Tibial nerve (tissue), 4 donors: ENCODE data around the gene EED. TPM values are rescaled to one million over a fixed set of nuclear protein-coding genes. Genes with fewer than 3 reads are reported as not detected.

Experiments
- DNase-seq, 2 donors: peaks; one replicate each; pipeline ENCODE4 v3.0.0-alpha.2; 2019; ENCODE audit warnings: low spot score in 2 of 2
- H3K27ac ChIP-seq, 4 donors: fragments of 200-600 bp; sonication (generic) in 3 of 4; one replicate each; pipeline ENCODE4 v1.5.1; 2017 to 2019; ENCODE audit warnings: mild to moderate bottlenecking in 1 of 4
- H3K27me3 ChIP-seq, 2 donors: fragments of 200-600 bp; sonication (generic) in 1 of 2; one replicate each; pipeline versions ENCODE4 v1.5.1 to v1.6.0; 2017 to 2019
- H3K36me3 ChIP-seq, 3 donors: fragments of 200-600 bp; sonication (generic); one replicate each; pipeline ENCODE4 v1.5.1; 2018 to 2019
- H3K4me1 ChIP-seq, 4 donors: fragments of 200-600 bp; sonication (generic) in 3 of 4; one replicate each; pipeline ENCODE4 v1.5.1; 2017 to 2019
- H3K4me3 ChIP-seq, 4 donors: fragments of 200-600 bp; sonication (generic) in 3 of 4; one replicate each; pipeline ENCODE4 v1.5.1; 2017 to 2019; ENCODE audit warnings: mild to moderate bottlenecking in 1 of 4, moderate library complexity in 1 of 4
- H3K9me3 ChIP-seq, 4 donors: fragments of 200-600 bp; sonication (generic) in 3 of 4; one replicate each; pipeline ENCODE4 v1.5.1; 2017 to 2019
- CTCF ChIP-seq, 5 experiments: fragments of 200-600 bp in 3 of 5; fragments of 450-650 bp in 2 of 5; sonication (generic) in 3 of 5; IDR thresholded peaks; one replicate each; pipeline ENCODE4 v1.5.1; 2016 to 2019; ENCODE audit warnings: antibody characterized with exemption in 5 of 5, mild to moderate bottlenecking in 3 of 5, moderate library complexity in 2 of 5
- EP300 ChIP-seq, 2 donors: sonication (generic); formaldehyde crosslinking; IDR thresholded peaks; one replicate each; pipeline ENCODE4 v1.6.1; 2017; ENCODE audit warnings: antibody characterized with exemption in 2 of 2, mild to moderate bottlenecking in 1 of 2
- POLR2A ChIP-seq, 2 donors: fragments of 450-650 bp; IDR thresholded peaks; one replicate each; pipeline ENCODE4 v1.6.1; 2017; ENCODE audit warnings: antibody characterized with exemption in 2 of 2, mild to moderate bottlenecking in 2 of 2, moderate library complexity in 2 of 2
- WGBS, 2 donors: methylation state at CpG; one replicate each; pipeline ENCODE4 v1.1.5; 2018; 5-methylcytosine and 5-hydroxymethylcytosine counted together
- total RNA-seq, 4 donors: library from RNA; depleted of rRNA; stranded (reverse); fragments of >200 nt; gene quantifications; one replicate each; pipeline ENCODE4 v1.1.0, GENCODE V29; 2016

Gene EED
- total RNA-seq, 4 donors from 2014 or later = 13.3 to 18.4 (median 16.7) TPM

DNA sequence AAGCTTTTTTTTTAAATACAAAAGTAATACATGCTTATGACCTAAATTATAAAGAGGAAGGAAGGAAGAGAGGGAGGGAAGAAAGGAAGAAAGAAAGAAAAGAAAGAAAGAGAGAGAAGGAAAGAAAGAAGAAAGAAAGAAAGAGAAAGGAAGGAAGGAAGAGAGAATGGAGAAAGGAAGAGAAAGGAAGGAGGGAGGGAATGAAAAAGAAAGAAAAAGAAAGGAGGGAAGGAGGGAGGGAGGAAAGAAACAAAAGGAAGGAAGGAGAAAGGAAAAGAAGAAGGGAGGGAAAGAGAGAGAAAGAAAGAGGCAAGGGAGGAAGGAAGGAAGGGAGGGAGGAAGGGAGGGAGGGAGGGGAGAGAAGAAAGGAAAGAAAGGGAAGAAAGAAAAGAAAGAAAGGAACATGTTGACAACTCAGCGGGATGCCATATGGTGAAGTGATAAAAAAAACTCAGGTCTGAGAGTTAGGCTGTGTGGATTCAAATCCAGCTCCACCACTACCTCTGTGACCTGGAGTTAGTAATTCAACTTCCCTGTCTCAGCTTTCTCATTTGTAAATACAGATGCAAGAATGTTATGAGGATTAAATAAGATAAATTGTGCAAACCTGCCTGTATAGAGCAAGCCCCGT, 9.6 kb upstream of the EED start:
- Histone ChIP-seq H3K36me3 (no peaks in the 10 kb centered on the region), H3K4me1 (peaks cover 0 to 7% (median 0%) of the 10 kb centered on the region in 4 donors), H3K27me3 (no peaks in the 10 kb centered on the region), H3K9me3 (no peaks in the 10 kb centered on the region), H3K27ac (no peak overlapping the region), H3K4me3 (no peak overlapping the region)
- no peak for DNase-seq
- TF ChIP-seq POLR2A (IDR thresholded peaks at IDR 0.05) = no peak
- no peak for TF ChIP-seq EP300 (IDR thresholded peaks at IDR 0.05)
- WGBS, 2 donors = 53 to 58% methylated on average over 2 of the region's 2 CpGs

DNA sequence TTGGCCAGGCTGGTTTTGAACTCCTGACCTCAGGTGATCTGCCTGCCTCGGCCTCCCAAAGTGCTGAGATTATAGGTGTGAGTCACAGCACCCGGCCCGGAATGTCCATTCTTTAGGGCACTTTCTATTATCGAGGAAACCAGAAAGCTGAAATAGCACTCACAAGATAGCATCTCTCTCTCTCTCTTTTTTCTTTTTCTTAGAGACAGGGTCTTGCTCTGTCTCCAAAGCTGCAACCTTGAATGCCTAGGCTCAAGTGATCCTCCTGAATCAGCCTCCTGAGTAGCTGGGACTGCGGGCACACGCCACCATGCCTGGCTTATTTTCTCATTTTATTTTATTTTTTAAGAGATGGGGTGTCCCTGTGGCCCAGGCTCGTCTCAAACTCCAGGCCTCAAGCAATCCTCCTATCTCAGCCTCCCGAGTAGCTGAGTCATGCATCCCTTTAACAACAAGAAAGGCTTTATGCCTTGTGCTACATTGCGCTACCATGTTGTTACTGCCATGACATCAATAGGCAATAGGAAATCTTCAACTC, 7.2 kb upstream of the EED start:
- no peaks in the 10 kb centered on the region for H3K36me3 ChIP-seq
- TF ChIP-seq CTCF (IDR thresholded peaks at IDR 0.05) (no peak), POLR2A (IDR thresholded peaks at IDR 0.05) (no peak), EP300 (IDR thresholded peaks at IDR 0.05) (no peak)
- WGBS, 2 donors = 80 to 88% methylated on average over 9 of the region's 9 CpGs
- no peaks in the 10 kb centered on the region for H3K9me3 ChIP-seq
- no peaks in the 10 kb centered on the region for H3K4me1 ChIP-seq
- H3K27ac ChIP-seq = no peak overlapping the region
- DNase-seq = no peak
- no peak overlapping the region for H3K4me3 ChIP-seq
- H3K27me3 ChIP-seq = no peaks in the 10 kb centered on the region

DNA sequence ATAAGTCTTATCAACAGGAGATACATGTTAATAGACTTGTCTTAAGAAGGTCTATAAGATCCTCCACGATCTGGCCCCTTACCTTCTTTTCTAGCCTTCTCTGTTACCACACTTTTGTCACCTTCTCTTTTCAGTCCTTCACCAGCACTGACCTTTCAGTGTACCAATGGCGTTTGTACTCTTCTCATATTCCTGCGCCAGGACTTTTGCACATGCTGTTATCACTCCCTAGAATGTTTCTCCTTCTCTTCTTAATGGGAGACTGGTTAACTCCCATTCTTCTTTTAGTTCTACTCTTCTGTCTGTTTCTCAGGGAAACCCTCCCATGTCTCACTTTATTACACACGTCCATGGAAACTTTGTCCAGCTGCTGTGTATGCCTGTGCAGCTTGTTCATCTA, 4.4 kb upstream of the EED start:
- Histone ChIP-seq H3K36me3 (no peaks in the 10 kb centered on the region), H3K4me1 (peaks cover 0 to 6% (median 2%) of the 10 kb centered on the region in 4 donors), H3K4me3 (no peak overlapping the region), H3K9me3 (no peaks in the 10 kb centered on the region), H3K27ac (no peak overlapping the region), H3K27me3 (no peaks in the 10 kb centered on the region)
- WGBS, 2 donors = 77% methylated on average over 4 of the region's 4 CpGs
- no peak for DNase-seq
- TF ChIP-seq EP300 (IDR thresholded peaks at IDR 0.05) (no peak), POLR2A (IDR thresholded peaks at IDR 0.05) (no peak), CTCF (IDR thresholded peaks at IDR 0.05) (no peak)

DNA sequence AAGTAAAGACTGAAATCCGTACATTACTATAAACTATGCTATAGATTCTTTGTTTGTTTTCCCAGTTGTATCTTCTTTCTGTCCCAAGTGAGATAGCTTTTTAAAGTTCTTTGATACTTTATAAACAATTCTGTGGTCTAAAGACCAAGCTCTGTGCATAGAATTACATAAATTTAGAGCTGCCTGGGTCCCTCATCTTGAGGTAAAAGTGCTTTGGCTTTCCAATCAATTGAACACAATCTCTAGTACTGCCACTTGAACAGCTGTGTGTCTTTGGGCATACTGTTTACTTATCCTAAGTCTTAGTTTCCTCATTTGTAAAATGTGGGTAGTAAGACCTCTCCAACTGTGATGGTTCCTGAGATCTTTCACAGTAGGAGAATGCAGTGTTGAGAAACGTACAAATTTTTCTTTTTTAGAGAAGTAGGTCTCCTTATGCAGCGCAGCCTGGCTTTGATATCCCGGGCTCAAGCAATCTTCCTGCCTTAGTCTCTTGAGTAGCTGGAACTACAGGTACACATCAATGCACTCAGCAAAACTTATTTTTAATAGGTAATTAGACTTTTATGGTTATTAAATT, 2.5 kb upstream of the EED start:
- no peak overlapping the region for H3K27ac ChIP-seq
- peaks cover 0 to 19% (median 11%) of the 10 kb centered on the region in 4 donors for H3K4me1 ChIP-seq
- TF ChIP-seq EP300 (IDR thresholded peaks at IDR 0.05) (no peak), POLR2A (IDR thresholded peaks at IDR 0.05) (no peak), CTCF (IDR thresholded peaks at IDR 0.05) (no peak)
- H3K36me3 ChIP-seq = no peaks in the 10 kb centered on the region
- no peak for DNase-seq
- 82 to 88% methylated on average over 4 of the region's 4 CpGs for WGBS, 2 donors
- H3K27me3 ChIP-seq = no peaks in the 10 kb centered on the region
- H3K4me3 ChIP-seq = no peak overlapping the region
- no peaks in the 10 kb centered on the region for H3K9me3 ChIP-seq

- WGBS, 2 donors = 83 to 87% methylated on average over 2 of the region's 2 CpGs
- no peak overlapping the region for H3K4me3 ChIP-seq
- H3K27me3 ChIP-seq = no peaks in the 10 kb centered on the region
- TF ChIP-seq EP300 (IDR thresholded peaks at IDR 0.05) (no peak), POLR2A (IDR thresholded peaks at IDR 0.05) (no peak), CTCF (IDR thresholded peaks at IDR 0.05) (no peak)
- no peaks in the 10 kb centered on the region for H3K36me3 ChIP-seq
- H3K27ac ChIP-seq = no peak overlapping the region
- H3K9me3 ChIP-seq = no peaks in the 10 kb centered on the region
- H3K4me1 ChIP-seq = peaks cover 0 to 32% (median 14%) of the 10 kb centered on the region in 4 donors
- DNase-seq = no peak
Measured at GRCh38 chr11:86243396-86243795, 1.2 kb upstream of the EED start.
